NOMO-1 (cell line): ENCODE measurements around the gene WFDC1.

Source experiments
- DNase-seq, 2 experiments: peaks; one replicate each; lab custom pipeline; 2025; ENCODE audit not compliant: unreplicated experiment in 2 of 2; lab: John Stamatoyannopoulos, UW

Gene WFDC1

DNA sequence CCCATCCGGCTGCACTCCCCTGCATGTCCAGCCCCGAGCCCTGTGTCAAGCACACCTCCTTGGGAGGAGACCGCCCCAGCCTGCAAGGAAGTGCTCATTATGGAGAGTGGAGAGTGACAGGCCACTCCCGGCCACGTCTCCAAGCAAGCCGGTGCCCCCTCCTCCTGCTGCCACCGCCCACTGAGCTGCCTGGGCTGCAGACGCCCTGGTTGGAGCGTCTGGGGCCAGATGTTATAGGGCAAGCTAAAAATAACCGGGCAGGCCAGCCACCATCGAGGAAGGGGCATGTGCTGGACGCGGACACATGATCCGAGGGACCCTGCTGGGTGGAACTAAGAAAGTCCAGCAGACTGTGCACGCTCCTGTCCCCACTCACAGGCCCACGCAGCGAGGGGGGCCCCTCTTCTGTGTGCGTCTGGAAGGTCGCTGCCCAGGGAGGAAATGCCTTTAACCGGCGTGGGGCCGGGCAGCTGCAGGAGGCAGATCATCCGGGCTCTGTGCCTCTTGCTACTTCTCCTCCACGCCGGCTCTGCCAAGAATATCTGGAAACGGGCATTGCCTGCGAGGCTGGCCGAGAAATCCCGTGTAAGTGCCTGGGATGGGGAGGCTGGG lies at the start of gene WFDC1:
TSS of gene WFDC1 (plus strand) at position 348 of the 612 bp plus-strand sequence. CDS start at position 442, 94 bp downstream.
- DNase-seq = peak; percentile 16 to 32

DNA sequence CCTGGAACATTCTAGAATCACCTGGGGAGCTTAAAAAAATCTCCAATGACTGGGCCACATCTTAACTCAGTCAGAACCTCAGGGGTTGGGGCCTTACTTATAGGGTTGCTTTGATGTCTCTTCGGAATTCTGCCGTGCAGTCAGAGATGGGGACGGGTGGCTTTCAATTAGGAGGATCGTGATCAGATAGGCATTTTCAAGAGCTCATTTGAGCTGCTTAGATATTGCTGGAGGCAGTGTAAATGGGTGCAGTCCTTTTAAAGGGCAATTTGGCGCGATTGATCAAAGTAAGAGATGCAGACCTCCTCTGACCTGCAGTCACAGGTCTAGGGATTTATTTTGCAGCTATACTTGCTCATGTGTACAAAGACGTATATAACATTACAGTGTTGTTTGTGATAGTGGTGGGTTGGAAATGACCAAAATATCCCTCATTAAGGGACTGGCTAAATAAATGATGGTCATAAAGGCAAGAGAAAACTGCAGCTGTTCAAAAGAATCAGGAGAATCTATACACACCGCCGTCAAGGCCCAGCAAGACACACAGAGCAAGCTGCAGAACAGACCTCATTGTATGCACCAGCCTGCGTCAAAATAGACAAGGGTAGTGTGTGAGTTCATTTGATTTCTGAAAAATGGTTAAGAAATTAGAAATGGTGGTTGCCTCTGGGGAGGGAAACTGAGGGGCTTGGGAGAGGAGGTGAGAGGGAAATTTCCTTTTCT lies 48.6 kb upstream of the WFDC1 start:
- no peak for DNase-seq

- DNase-seq = no peak
These were observed 48.0 kb upstream of the WFDC1 start for GRCh38 chr16:84246679-84247077.

- no peak for DNase-seq
These were observed 47.3 kb upstream of the WFDC1 start for GRCh38 chr16:84247331-84247730.

- DNase-seq = no peak
These were observed 46.8 kb upstream of the WFDC1 start for GRCh38 chr16:84247844-84248243.

- no peak for DNase-seq
These were observed 42.5 kb upstream of the WFDC1 start for GRCh38 chr16:84252184-84252583.

DNA sequence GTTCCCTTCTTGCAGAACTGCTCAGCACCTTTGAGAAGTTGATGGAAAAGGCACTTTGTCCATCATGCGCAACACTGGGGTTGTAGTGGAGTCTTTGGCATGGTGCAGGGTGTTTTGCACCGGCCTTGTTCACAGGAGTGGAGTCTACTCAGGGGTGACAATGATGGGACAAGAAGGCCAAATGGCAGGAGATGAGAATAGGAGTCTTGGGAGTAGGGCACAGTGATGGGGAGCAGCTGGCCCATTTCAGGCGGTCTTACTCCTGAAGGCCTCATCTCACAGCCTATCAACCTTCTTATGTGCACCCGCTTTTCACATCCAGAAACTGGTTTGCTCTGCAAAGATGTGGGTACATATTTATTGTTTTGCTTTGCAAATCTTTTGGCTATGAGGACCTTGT lies 41.5 kb upstream of the WFDC1 start:
- DNase-seq = no peak

GRCh38 chr16:84254062-84254461 lies 40.6 kb upstream of the WFDC1 start:
- DNase-seq = no peak

GRCh38 chr16:84255050-84255810 lies 39.4 kb upstream of the WFDC1 start:
- DNase-seq = no peak

DNA sequence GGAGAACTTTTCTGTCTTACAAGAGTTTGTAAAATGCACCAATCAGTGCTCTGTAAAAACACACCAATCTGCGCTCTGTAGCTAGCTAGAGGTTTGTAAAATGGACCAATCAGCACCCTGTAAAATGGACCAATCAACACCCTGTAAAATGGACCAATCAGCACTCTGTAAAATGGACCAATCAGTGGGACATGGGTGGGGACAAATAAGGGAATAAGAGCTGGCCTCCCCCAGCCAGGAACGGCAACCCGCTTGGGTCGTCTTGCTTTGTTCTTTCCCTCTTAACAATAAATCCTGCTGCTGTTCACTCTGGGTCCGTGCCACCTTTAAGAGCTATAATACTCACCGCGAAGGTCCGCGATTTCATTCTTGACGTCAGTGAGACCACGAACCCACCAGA lies 36.4 kb upstream of the WFDC1 start:
- DNase-seq = no peak

DNA sequence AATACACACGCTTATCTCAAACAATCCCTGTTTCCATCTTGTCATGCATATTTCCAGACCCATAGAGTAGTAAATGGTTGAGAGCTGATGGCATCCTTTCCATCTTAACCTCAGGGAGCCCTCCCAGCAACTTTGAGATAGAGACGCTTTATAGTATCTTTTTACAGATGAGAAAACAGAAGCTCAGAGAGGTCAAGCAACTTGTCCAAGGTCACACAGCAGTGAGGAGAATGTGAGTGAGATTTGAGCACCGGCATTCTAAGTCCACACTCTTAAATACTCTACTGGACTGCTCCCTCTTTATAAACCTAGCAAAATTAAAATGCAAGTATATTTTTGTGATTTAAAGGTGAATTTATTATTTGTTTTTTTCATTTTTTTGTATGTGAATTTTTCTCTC lies 35.0 kb upstream of the WFDC1 start:
- no peak for DNase-seq

DNA sequence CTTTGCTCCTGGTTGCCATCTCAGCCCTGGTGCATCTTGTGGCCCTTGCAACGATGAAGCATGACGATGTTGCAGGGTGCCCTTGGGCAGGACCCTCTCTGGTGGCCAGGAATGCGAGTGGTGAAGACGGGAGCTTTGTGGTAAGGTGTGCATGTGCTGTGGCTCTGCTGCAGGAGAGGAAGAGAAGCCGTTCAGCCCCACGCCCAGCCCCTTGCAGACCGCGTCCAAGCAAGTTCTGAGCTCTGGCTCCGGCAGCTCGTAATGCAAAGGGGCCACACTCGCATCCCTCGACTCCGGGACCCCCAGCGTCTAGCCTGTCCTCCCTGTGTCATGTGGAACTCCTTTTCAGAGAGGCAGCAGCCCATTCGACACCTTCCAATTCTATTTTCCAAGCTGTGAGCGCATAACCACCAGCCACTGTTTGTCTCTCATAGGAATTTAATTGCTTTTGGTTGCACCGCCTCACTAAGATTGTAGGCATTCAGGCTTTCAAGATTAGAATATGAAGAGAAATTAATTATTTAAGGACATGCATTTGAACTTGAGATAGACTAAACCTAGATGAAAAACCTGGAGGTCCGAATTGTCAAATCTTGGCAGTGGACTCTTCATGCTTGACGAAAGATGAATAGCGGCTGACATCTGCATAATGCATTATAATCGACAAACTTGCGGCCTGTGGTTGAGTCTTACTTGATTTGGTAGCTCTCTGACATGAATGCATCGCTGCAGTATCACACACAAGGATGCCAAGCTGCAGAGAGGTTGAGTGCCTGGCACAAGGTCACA lies 33.7 kb upstream of the WFDC1 start:
- DNase-seq = no peak

DNA sequence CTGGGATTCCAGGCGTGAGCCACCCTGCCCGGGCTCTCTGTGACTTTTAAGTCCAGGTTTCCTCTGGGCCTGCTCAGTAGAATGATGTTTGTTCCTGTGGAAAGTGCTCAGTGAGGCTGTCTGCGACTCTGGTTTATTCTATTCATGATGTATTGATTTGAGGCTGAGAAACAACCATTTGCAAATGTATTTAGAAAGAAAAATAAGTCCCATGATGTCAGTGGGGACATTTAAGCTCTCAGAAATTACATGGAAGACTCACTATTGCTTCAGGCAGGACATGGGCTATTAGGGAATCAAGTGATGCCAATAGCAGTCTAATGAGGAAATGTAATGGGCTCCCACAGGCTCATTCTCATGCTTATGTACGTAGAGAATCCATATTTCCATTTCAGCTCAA lies 32.6 kb upstream of the WFDC1 start:
- no peak for DNase-seq

GRCh38 chr16:84262939-84263338 lies 31.7 kb upstream of the WFDC1 start:
- no peak for DNase-seq

DNA sequence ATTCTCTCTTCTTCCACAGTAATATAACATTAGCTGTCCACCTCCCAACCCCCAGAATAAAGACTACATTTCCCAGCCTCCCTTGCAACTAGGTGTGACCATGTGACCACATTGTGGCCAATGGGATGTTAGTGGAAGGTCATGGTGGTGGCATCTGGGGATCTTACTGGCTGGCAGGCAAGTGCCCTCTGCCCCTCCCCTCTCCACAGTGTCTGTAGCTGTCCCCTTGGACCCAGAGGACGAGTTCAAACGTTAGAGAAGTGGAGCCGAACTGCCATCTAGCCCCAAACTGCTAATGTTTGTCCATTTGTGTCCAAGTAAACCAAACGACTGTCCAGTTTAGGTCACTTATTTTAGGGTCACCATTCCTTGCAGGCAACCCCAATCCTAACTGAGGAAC lies 28.2 kb upstream of the WFDC1 start:
- peak; percentile 5 to 24 for DNase-seq

- DNase-seq = no peak
These were observed 27.3 kb upstream of the WFDC1 start for GRCh38 chr16:84267380-84267779.

- DNase-seq = no peak
These were observed 26.2 kb upstream of the WFDC1 start for GRCh38 chr16:84268291-84269040.

- DNase-seq = no peak
These were observed 24.6 kb upstream of the WFDC1 start for GRCh38 chr16:84270071-84270470.

DNA sequence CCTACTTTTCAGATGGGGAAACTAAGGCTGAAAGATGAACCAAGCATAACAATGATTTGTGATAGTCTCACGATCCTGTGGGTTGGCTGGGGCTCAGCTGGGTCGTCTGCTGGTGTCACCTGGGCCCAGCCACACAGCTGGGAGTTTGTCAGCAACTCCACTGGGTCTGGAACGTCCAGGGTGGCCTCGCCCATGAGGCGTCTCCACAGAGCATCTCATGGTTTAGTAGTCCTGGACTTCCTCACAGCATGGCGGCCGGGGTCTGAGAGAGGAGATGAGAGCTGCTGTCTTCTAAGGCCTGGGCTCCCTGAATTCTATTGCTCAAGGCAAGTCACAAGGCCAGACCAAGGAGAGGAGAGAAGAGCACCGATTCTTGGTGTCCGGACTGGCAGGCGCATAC lies 24.1 kb upstream of the WFDC1 start:
- no peak for DNase-seq

- DNase-seq = no peak
These were observed 23.6 kb upstream of the WFDC1 start for GRCh38 chr16:84271037-84271436.
